Ectodermal cell (in vitro differentiated cells): ENCODE results near the gene TTC9.

Source experiments
- H3K27ac ChIP-seq: 2 replicates; pipeline ENCODE4 v1.7.0; 2013; ENCODE audit warnings: mild to moderate bottlenecking, low read depth, low read length; ENCODE audit not compliant: insufficient read depth, poor library complexity, severe bottlenecking
- H3K27me3 ChIP-seq: 2 replicates; pipeline ENCODE4 v1.7.0; 2013; ENCODE audit warnings: mild to moderate bottlenecking, low read length; ENCODE audit not compliant: insufficient read depth, control insufficient read depth, poor library complexity, severe bottlenecking
- H3K36me3 ChIP-seq: one replicate; pipeline ENCODE4 v1.7.0; 2013; ENCODE audit warnings: low read length; ENCODE audit not compliant: control insufficient read depth, insufficient read depth
- H3K4me1 ChIP-seq: one replicate; pipeline ENCODE4 v1.7.0; 2013; ENCODE audit warnings: low read length; ENCODE audit not compliant: control insufficient read depth, insufficient read depth
- H3K4me3 ChIP-seq: 2 replicates; pipeline ENCODE4 v1.7.0; 2013; ENCODE audit warnings: low read depth, low read length, control low read depth; ENCODE audit not compliant: insufficient read depth
- H3K9me3 ChIP-seq: 2 replicates; pipeline ENCODE4 v1.7.0; 2013; ENCODE audit warnings: mild to moderate bottlenecking, low read length, moderate library complexity; ENCODE audit not compliant: control insufficient read depth
- WGBS, 2 experiments: methylation state at CpG; one replicate each; pipeline ENCODE4 v1.1.7; 2013; ENCODE audit warnings: missing lambda C conversion rate in 2 of 2; 5-methylcytosine and 5-hydroxymethylcytosine counted together

Gene TTC9

GRCh38 chr14:70643967-70644366, 2.3 kb downstream of the TTC9 start:
- Histone ChIP-seq H3K27me3 (peaks cover 38% of the 10 kb centered on the region), H3K27ac (no peak overlapping the region), H3K9me3 (no peaks in the 10 kb centered on the region), H3K36me3 (no peaks in the 10 kb centered on the region), H3K4me1 (peaks cover 18% of the 10 kb centered on the region), H3K4me3 (no peak overlapping the region)
- 81 to 84% methylated on average over 4 to 5 of the region's 5 CpGs for WGBS, 2 experiments

DNA sequence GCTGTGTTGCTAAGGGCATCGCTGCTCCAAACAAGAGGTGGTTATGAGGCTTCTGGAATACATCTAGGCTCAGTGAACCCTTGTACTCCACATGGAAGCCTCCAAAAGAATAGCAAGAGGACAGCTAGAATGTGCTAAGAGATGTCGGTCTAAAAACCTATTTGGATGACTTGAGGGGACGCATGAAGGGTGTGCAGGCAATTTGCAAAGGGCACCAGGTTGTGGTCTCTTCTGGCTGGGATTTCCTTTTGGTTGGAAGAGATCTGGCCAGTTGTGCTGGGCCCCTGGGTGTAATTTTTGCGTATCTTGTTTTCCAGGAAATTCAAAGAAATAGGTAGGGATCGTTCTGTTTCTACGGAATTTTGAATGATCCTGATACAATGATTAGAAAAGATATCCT, 4.2 kb downstream of the TTC9 start:
- Histone ChIP-seq H3K36me3 (no peaks in the 10 kb centered on the region), H3K9me3 (no peaks in the 10 kb centered on the region), H3K27ac (no peak overlapping the region), H3K4me3 (no peak overlapping the region), H3K4me1 (peaks cover 18% of the 10 kb centered on the region), H3K27me3 (peaks cover 26% of the 10 kb centered on the region)
- 85 to 86% methylated on average over 6 of the region's 6 CpGs for WGBS, 2 experiments

DNA sequence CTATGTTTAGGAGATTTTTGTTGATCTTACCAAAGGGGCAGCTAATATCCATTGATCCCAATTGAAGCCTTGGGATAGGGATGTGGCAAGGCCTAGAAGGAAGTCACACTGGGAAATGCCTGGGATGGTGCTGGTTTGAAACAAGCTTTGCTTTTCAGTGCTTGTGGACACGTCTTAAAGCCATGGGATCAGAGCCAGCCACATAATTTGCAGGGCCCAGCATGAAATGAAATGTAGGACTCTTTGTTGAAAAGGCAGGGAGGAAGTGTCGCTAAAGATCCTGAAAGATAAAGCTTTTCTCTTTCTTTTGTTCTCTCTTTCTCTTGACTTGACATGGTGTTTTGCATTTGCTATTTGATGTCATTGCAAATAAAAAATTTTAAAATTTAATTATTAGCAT, 5.0 kb downstream of the TTC9 start:
- Histone ChIP-seq H3K4me1 (peaks cover 18% of the 10 kb centered on the region), H3K27me3 (peaks cover 20% of the 10 kb centered on the region), H3K36me3 (no peaks in the 10 kb centered on the region), H3K4me3 (no peak overlapping the region), H3K9me3 (no peaks in the 10 kb centered on the region), H3K27ac (no peak overlapping the region)
- WGBS, 2 experiments = 13 to 14% methylated on average over 2 of the region's 2 CpGs

- Histone ChIP-seq H3K27me3 (peaks cover 7% of the 10 kb centered on the region), H3K36me3 (no peaks in the 10 kb centered on the region), H3K4me3 (no peak overlapping the region), H3K27ac (no peak overlapping the region), H3K4me1 (peaks cover 22% of the 10 kb centered on the region), H3K9me3 (no peaks in the 10 kb centered on the region)
These were observed 6.6 kb downstream of the TTC9 start for GRCh38 chr14:70648346-70648745.

DNA sequence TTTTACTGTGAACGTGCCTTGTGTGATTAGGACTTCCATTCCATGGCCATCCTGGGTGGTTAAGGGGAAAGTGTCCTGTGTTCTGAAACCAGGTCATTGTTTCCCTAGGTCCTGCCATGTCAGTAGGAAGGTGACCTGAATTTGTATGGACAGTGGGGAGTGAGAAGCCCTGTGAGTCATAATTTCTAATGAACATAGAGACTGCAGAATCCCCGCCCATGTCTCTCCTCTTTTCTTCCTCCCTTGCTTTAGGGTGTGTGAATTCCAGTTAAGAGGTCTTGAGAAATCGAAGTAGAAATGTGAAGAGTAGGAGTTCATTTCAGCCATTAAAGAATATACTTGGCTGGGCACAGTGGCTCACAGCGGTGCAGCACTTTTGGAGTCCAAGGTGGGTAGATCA, 8.1 kb downstream of the TTC9 start:
- Histone ChIP-seq H3K36me3 (no peaks in the 10 kb centered on the region), H3K27me3 (no peaks in the 10 kb centered on the region), H3K4me1 (peaks cover 22% of the 10 kb centered on the region), H3K9me3 (no peaks in the 10 kb centered on the region), H3K27ac (no peak overlapping the region), H3K4me3 (no peak overlapping the region)
- 91 to 95% methylated on average over 4 of the region's 4 CpGs for WGBS, 2 experiments

- Histone ChIP-seq H3K4me3 (no peak overlapping the region), H3K4me1 (peaks cover 16% of the 10 kb centered on the region), H3K27me3 (no peaks in the 10 kb centered on the region), H3K9me3 (no peaks in the 10 kb centered on the region), H3K27ac (no peak overlapping the region), H3K36me3 (no peaks in the 10 kb centered on the region)
- 95 to 97% methylated on average over 5 of the region's 5 CpGs for WGBS, 2 experiments
These were observed 9.8 kb downstream of the TTC9 start for GRCh38 chr14:70651522-70651921.

DNA sequence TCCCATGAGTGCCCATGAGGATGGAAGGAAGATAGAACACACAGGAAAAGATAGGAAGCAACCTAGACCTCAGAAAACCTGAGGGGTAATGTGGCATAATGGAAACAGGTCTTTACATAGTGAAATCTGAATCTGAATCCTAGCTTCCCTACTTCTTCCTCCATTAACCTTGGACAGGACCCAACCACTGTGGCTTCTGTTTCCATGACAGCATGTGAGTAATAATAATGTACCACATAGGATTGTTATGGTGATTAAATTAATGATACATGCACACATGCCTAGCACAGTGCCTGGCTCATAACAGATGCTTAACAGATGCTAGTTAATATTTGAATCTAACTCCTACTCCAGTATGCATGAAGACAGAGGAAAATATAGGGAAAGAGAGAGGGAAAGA, 11.2 kb downstream of the TTC9 start:
- Histone ChIP-seq H3K4me3 (no peak overlapping the region), H3K9me3 (no peaks in the 10 kb centered on the region)

GRCh38 chr14:70653662-70654061, 11.9 kb downstream of the TTC9 start:
- Histone ChIP-seq H3K4me1 (peaks cover 4% of the 10 kb centered on the region), H3K27me3 (no peaks in the 10 kb centered on the region), H3K4me3 (no peak overlapping the region), H3K36me3 (no peaks in the 10 kb centered on the region), H3K9me3 (no peaks in the 10 kb centered on the region), H3K27ac (no peak overlapping the region)
- 5 to 6% methylated on average over 3 of the region's 3 CpGs for WGBS, 2 experiments

More for the DNA sequence above, 11.2 kb downstream of the TTC9 start:
- H3K27me3 ChIP-seq = no peaks in the 10 kb centered on the region
- H3K36me3 ChIP-seq = no peaks in the 10 kb centered on the region
- peaks cover 6% of the 10 kb centered on the region for H3K4me1 ChIP-seq
- no peak overlapping the region for H3K27ac ChIP-seq

DNA sequence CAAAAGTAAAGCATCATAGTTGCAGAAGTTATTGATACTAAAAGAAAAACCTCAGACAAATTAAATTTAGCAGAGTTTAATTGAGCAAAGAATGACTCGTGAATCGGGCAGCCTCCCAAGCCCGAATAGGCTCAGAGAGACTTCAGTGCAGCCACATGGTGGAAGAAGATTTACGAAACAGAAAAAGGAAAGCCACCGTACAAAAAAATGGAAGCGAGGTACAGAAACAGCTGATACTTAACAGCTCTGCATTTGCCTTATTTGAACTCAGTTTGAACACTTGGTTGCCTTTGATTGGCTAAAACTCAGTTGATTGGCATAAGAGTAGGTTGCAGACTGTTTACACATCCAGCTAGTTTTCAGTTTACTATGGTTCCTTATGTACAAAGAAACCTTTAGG, 12.9 kb downstream of the TTC9 start:
- H3K36me3 ChIP-seq = no peaks in the 10 kb centered on the region
- peaks cover 4% of the 10 kb centered on the region for H3K4me1 ChIP-seq
- H3K4me3 ChIP-seq = no peak overlapping the region
- no peak overlapping the region for H3K27ac ChIP-seq
- no peaks in the 10 kb centered on the region for H3K9me3 ChIP-seq
- H3K27me3 ChIP-seq = no peaks in the 10 kb centered on the region
- 92 to 95% methylated on average over 6 of the region's 6 CpGs for WGBS, 2 experiments

GRCh38 chr14:70655110-70655826, 13.6 kb downstream of the TTC9 start:
- 74 to 83% methylated on average over 16 to 18 of the region's 19 CpGs for WGBS, 2 experiments
- H3K4me3 ChIP-seq = no peak overlapping the region

GRCh38 chr14:70658899-70659298, 17.2 kb downstream of the TTC9 start:
- Histone ChIP-seq H3K36me3 (no peaks in the 10 kb centered on the region), H3K27ac (no peak overlapping the region), H3K27me3 (no peaks in the 10 kb centered on the region), H3K4me3 (no peak overlapping the region), H3K9me3 (no peaks in the 10 kb centered on the region), H3K4me1 (peaks cover 3% of the 10 kb centered on the region)
- 67 to 100% methylated on average over 1 to 3 of the region's 4 CpGs for WGBS, 2 experiments

More at GRCh38 chr14:70655110-70655826, 13.6 kb downstream of the TTC9 start:
- no peaks in the 10 kb centered on the region for H3K36me3 ChIP-seq
- no peaks in the 10 kb centered on the region for H3K27me3 ChIP-seq
- peaks cover 4% of the 10 kb centered on the region for H3K4me1 ChIP-seq
- no peaks in the 10 kb centered on the region for H3K9me3 ChIP-seq
- no peak overlapping the region for H3K27ac ChIP-seq
